ENCODE measurements around the gene PAK2.
"Not testable (repeated sequence)": the region's sequence is repeated elsewhere in the genome, so short reads cannot be mapped to it uniquely, and the experiment has no call there.

Gene PAK2

GRCh38 chr3:196737655-196738054 lies 2.0 kb upstream of the PAK2 start:
- no peak for DNase-seq

GRCh38 chr3:196740481-196741248 lies 1.0 kb downstream of the PAK2 start:
- DNase-seq = peak; percentile 60

- DNase-seq = no peak
Observed at GRCh38 chr3:196741249-196741889, 1.7 kb downstream of the PAK2 start.

GRCh38 chr3:196743569-196743968 lies 3.9 kb downstream of the PAK2 start:
- DNase-seq = not testable (repeated sequence)

- DNase-seq = no peak
Observed at GRCh38 chr3:196749125-196749524, 9.5 kb downstream of the PAK2 start.

- no peak for DNase-seq
Observed at GRCh38 chr3:196753201-196753600, 13.5 kb downstream of the PAK2 start.

GRCh38 chr3:196754091-196754981 lies 14.7 kb downstream of the PAK2 start:
- DNase-seq = no peak

- no peak for DNase-seq
Observed at GRCh38 chr3:196756732-196757131, 17.1 kb downstream of the PAK2 start.

- DNase-seq = no peak
Observed at GRCh38 chr3:196757876-196758739, 18.5 kb downstream of the PAK2 start.

GRCh38 chr3:196763179-196763578 lies 23.5 kb downstream of the PAK2 start:
- DNase-seq = no peak

GRCh38 chr3:196765454-196765853 lies 25.8 kb downstream of the PAK2 start:
- DNase-seq = no peak

GRCh38 chr3:196771067-196771466 lies 31.4 kb downstream of the PAK2 start:
- DNase-seq = no peak

- no peak for DNase-seq
Observed at GRCh38 chr3:196772102-196772501, 32.4 kb downstream of the PAK2 start.

GRCh38 chr3:196772897-196773296 lies 33.2 kb downstream of the PAK2 start:
- DNase-seq = no peak

- DNase-seq = no peak
Observed at GRCh38 chr3:196774191-196774820, 34.6 kb downstream of the PAK2 start.

GRCh38 chr3:196774848-196775422 lies 35.3 kb downstream of the PAK2 start:
- DNase-seq = no peak

GRCh38 chr3:196775938-196776337 lies 36.3 kb downstream of the PAK2 start:
- DNase-seq = no peak

GRCh38 chr3:196777836-196778235 lies 38.2 kb downstream of the PAK2 start:
- DNase-seq = no peak

- DNase-seq = no peak
Observed at GRCh38 chr3:196778755-196779154, 39.1 kb downstream of the PAK2 start.

GRCh38 chr3:196782511-196782910 lies 42.9 kb downstream of the PAK2 start:
- DNase-seq = no peak

GRCh38 chr3:196788528-196788927 lies 48.9 kb downstream of the PAK2 start:
- DNase-seq = no peak

GRCh38 chr3:196789885-196790359 lies 50.3 kb downstream of the PAK2 start:
- DNase-seq = no peak
